ENCODE measurements around the gene NRIP1. TPM values are rescaled to one million over a fixed set of nuclear protein-coding genes. Genes with fewer than 3 reads are reported as not detected.

Gene NRIP1
- total RNA-seq, 1 donor from 2014 or later = 81.1 TPM

- no peak for TF ChIP-seq CTCF (conservative IDR thresholded peaks at IDR 0.05; ENCODE audit: low read depth, low read length)
- no peak for DNase-seq (ENCODE audit: low read depth)
Observed at GRCh38 chr21:15001113-15001512, 63.7 kb downstream of the NRIP1 start.

GRCh38 chr21:15000081-15000480 is 64.7 kb downstream of the NRIP1 start:
- peak; percentile 85 for DNase-seq (ENCODE audit: low read depth)
- no peak overlapping the region for H3K4me3 ChIP-seq (ENCODE audit: low read depth, low read length)
- TF ChIP-seq CTCF (conservative IDR thresholded peaks at IDR 0.05; ENCODE audit: low read depth, low read length) = no peak

More at GRCh38 chr21:15001113-15001512, 63.7 kb downstream of the NRIP1 start:
- peak overlapping the region; percentile 14 for H3K4me3 ChIP-seq (ENCODE audit: low read depth, low read length)

GRCh38 chr21:14998784-14999183 is 66.0 kb downstream of the NRIP1 start:
- no peak overlapping the region for H3K4me3 ChIP-seq (ENCODE audit: low read depth, low read length)
- no peak for DNase-seq (ENCODE audit: low read depth)
- no peak for TF ChIP-seq CTCF (conservative IDR thresholded peaks at IDR 0.05; ENCODE audit: low read depth, low read length)

- DNase-seq (ENCODE audit: low read depth) = no peak
- no peak overlapping the region for H3K4me3 ChIP-seq (ENCODE audit: low read depth, low read length)
- TF ChIP-seq CTCF (conservative IDR thresholded peaks at IDR 0.05; ENCODE audit: low read depth, low read length) = no peak
Observed at GRCh38 chr21:14998336-14998735, 66.5 kb downstream of the NRIP1 start.

- peak; percentile 26 for DNase-seq (ENCODE audit: low read depth)
- no peak for TF ChIP-seq CTCF (conservative IDR thresholded peaks at IDR 0.05; ENCODE audit: low read depth, low read length)
- H3K4me3 ChIP-seq (ENCODE audit: low read depth, low read length) = no peak overlapping the region
Observed at GRCh38 chr21:14995695-14996490, 68.9 kb downstream of the NRIP1 start.

GRCh38 chr21:14995226-14995625 is 69.6 kb downstream of the NRIP1 start:
- H3K4me3 ChIP-seq (ENCODE audit: low read depth, low read length) = no peak overlapping the region

More at GRCh38 chr21:14995226-14995625, 69.6 kb downstream of the NRIP1 start:
- DNase-seq (ENCODE audit: low read depth) = no peak
- no peak for TF ChIP-seq CTCF (conservative IDR thresholded peaks at IDR 0.05; ENCODE audit: low read depth, low read length)

All from epithelial cell of proximal tubule (primary cell).